A549 treated with Mapracorat at 1 μM for 4 hours (cell line): ENCODE data around the gene IRAG1. TPM values are rescaled to one million over a fixed set of nuclear protein-coding genes. Genes with fewer than 3 reads are reported as not detected.

Source experiments
- total RNA-seq: library from RNA; stranded (reverse); fragments of 200-300 nt; extraction: Qiagen RNA extraction; gene quantifications from 5 replicates; pipeline ENCODE4 v1.2.3, GENCODE V29; 2022

Gene IRAG1, protein sequence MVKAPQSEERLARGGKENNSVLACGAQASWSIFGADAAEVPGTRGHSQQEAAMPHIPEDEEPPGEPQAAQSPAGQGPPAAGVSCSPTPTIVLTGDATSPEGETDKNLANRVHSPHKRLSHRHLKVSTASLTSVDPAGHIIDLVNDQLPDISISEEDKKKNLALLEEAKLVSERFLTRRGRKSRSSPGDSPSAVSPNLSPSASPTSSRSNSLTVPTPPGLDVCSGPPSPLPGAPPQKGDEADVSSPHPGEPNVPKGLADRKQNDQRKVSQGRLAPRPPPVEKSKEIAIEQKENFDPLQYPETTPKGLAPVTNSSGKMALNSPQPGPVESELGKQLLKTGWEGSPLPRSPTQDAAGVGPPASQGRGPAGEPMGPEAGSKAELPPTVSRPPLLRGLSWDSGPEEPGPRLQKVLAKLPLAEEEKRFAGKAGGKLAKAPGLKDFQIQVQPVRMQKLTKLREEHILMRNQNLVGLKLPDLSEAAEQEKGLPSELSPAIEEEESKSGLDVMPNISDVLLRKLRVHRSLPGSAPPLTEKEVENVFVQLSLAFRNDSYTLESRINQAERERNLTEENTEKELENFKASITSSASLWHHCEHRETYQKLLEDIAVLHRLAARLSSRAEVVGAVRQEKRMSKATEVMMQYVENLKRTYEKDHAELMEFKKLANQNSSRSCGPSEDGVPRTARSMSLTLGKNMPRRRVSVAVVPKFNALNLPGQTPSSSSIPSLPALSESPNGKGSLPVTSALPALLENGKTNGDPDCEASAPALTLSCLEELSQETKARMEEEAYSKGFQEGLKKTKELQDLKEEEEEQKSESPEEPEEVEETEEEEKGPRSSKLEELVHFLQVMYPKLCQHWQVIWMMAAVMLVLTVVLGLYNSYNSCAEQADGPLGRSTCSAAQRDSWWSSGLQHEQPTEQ
- 0.05 to 0.13 TPM (median 0.08 TPM) in 4 of 5 replicates, not detected in the other for total RNA-seq

DNA sequence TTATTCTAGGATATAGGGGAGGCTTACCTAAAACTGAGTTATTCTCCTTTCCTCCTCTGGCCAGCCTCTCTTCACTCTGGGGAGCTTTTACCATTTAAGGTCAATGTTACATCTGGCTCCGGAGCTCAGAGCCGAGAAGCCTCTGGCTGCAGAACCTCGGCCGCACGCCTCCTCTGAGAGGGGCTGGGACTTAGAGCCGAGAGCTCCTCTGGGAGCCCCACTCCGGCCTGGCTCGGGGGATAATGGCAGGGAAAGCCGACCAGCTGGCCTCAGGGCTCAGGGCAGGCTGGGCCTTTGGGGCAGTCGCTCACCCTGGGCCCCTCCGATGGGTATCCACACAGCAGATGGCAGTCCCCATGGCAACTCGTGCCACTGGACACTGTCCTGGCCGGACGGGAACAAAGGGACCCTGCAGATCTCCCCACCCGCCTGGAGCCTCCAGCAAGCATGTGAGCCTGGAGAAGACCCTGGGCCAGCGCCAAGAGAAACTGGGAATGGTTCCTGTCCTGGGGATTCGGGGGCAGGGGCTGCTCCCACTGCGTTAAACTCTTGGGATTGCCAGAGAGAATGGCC is at the start of gene IRAG1:
IRAG1 (minus strand) TSS at position 247 of the 573 bp plus-strand sequence; CDS start at position 94, 153 bp downstream.

Other genes starting within 250 kb of the IRAG1 start
- 6.6 to 8.4 TPM (median 7.4 TPM) in 5 replicates for gene AMPD3, start 238.5 kb downstream of the IRAG1 start, total RNA-seq
- 18.1 to 31.2 TPM (median 25.8 TPM) in 5 replicates for gene RNF141, start 152.6 kb downstream of the IRAG1 start, total RNA-seq
- gene LYVE1, start 125.1 kb downstream of the IRAG1 start, total RNA-seq, result 0.20 to 0.77 TPM (median 0.48 TPM) in 5 replicates
- gene CTR9, start 57.5 kb upstream of the IRAG1 start, total RNA-seq, result 21.2 to 24.7 TPM (median 23.8 TPM) in 5 replicates
- 515 to 804 TPM (median 579 TPM) in 5 replicates for gene EIF4G2, start 115.2 kb upstream of the IRAG1 start, total RNA-seq
- 19.2 to 24.6 TPM (median 21.1 TPM) in 5 replicates for gene ZBED5, start 164.3 kb upstream of the IRAG1 start, total RNA-seq